ENCODE results near the gene PSMC5. TPM values are rescaled to one million over a fixed set of nuclear protein-coding genes. Genes with fewer than 3 reads are reported as not detected.

PSMC5 gene
- total RNA-seq, 1 experiment from 2014 or later: 183 TPM

DNA sequence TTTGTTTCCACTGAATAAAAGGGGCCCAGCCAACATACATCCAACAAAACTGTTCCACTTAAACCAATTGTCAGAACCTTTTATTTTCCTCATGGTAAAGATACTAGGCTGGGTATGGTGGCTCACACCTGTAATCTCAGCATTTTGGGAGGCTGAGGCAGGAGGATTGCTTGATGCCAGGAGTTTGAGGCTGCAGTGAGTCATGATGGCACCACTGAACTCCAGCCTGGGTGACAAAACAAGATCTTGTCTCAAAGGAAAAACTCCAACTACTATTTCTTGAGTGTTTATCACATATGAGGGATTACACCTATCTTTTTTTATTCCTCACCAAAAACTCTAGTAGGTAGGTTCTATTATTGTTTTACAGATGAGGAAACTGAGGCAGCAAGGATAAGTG is 4.7 kb upstream of the PSMC5 start:
- Histone ChIP-seq H3K18ac (ENCODE audit: insufficient read length, low read depth, low read length) (no peak overlapping the region), H4K91ac (ENCODE audit: insufficient read length, low read depth, low read length) (no peak overlapping the region), H2AK5ac (ENCODE audit: insufficient read length, low read length) (no peak overlapping the region), H3K23me2 (ENCODE audit: insufficient read length, low read depth, low read length, poor library complexity, severe bottlenecking) (peaks cover 1% of the 10 kb centered on the region), H2AFZ (ENCODE audit: low read length) (no peak overlapping the region), H2BK15ac (ENCODE audit: low read depth, low read length) (no peak overlapping the region), H3T11ph (ENCODE audit: low read length) (no peak overlapping the region), H3K27me3 (ENCODE audit: insufficient read depth, low read length) (no peaks in the 10 kb centered on the region), H3K9ac (ENCODE audit: extremely low read depth, insufficient read length, low read length) (no peak overlapping the region), H4K20me1 (ENCODE audit: control insufficient read depth, insufficient read depth, insufficient read length) (no peaks in the 10 kb centered on the region), H2BK120ac (ENCODE audit: low read depth, low read length, poor library complexity, severe bottlenecking) (no peak overlapping the region), H3K4ac (ENCODE audit: low read depth, low read length) (no peak overlapping the region), H3K9me3 (ENCODE audit: control insufficient read depth, low read depth, low read length) (no peaks in the 10 kb centered on the region), H2BK12ac (ENCODE audit: insufficient read length, low read depth, low read length) (no peak overlapping the region), H2BK5ac (ENCODE audit: insufficient read length, low read length) (no peak overlapping the region), H3K56ac (ENCODE audit: insufficient read length, low read depth, low read length) (no peak overlapping the region), H3K27ac (ENCODE audit: insufficient read length, low read depth, low read length) (no peak overlapping the region), H4K8ac (replicated peaks; ENCODE audit: insufficient read length, low read depth, low read length) (no peak overlapping the region), H3K4me2 (ENCODE audit: insufficient read depth, insufficient read length, low read length) (no peak overlapping the region), H3K79me1 (ENCODE audit: insufficient read depth, low read depth, low read length, poor library complexity, severe bottlenecking) (no peaks in the 10 kb centered on the region), H3K14ac (ENCODE audit: insufficient read depth, low read length) (no peak overlapping the region), H3K4me1 (ENCODE audit: insufficient read depth, low read length) (no peaks in the 10 kb centered on the region), H3K23ac (ENCODE audit: insufficient read length, low read depth, low read length) (no peak overlapping the region), H3K79me2 (ENCODE audit: insufficient read depth, low read length) (peaks cover 1% of the 10 kb centered on the region; the same call in 1 of the 2 replicates), H2BK20ac (ENCODE audit: low read depth, low read length, poor library complexity, severe bottlenecking) (no peak overlapping the region), H4K5ac (ENCODE audit: insufficient read length, low read depth, low read length) (no peak overlapping the region)
- no peak for DNase-seq
- H3K9me3 Mint-ChIP-seq: no peaks in the 10 kb centered on the region; a peak in 1 of 5 replicates
- H3K4me1 Mint-ChIP-seq: peaks cover 6 to 7% of the 10 kb centered on the region in 2 experiments
- H3K27me3 Mint-ChIP-seq (ENCODE audit: low read depth): no peaks in the 10 kb centered on the region; the same call in 1 of the 2 replicates
- H3K36me3 Mint-ChIP-seq (ENCODE audit: insufficient read depth in 1 of 3, low read depth in 3 of 3): peaks cover 62 to 97% (median 84%) of the 10 kb centered on the region in 3 experiments
- no peak overlapping the region for H3K27ac Mint-ChIP-seq
- no peak overlapping the region for H3K4me3 Mint-ChIP-seq
- TF ChIP-seq, protein P1, sequence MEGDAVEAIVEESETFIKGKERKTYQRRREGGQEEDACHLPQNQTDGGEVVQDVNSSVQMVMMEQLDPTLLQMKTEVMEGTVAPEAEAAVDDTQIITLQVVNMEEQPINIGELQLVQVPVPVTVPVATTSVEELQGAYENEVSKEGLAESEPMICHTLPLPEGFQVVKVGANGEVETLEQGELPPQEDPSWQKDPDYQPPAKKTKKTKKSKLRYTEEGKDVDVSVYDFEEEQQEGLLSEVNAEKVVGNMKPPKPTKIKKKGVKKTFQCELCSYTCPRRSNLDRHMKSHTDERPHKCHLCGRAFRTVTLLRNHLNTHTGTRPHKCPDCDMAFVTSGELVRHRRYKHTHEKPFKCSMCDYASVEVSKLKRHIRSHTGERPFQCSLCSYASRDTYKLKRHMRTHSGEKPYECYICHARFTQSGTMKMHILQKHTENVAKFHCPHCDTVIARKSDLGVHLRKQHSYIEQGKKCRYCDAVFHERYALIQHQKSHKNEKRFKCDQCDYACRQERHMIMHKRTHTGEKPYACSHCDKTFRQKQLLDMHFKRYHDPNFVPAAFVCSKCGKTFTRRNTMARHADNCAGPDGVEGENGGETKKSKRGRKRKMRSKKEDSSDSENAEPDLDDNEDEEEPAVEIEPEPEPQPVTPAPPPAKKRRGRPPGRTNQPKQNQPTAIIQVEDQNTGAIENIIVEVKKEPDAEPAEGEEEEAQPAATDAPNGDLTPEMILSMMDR (conservative IDR thresholded peaks at IDR 0.05): no peak

All from H9 (cell line).